IMR-90 (cell line): ENCODE data around the gene MYO1F. TPM values are rescaled to one million over a fixed set of nuclear protein-coding genes. Genes with fewer than 3 reads are reported as not detected.

Source experiments
- ATAC-seq: fragments of 200-7000 bp; cut with Tn5 transposase; 2 replicates; pipeline ENCODE4 v1.9.1; 2020; ENCODE audit warnings: low read depth, mild to moderate bottlenecking, moderate library complexity
- BruUV-seq: library from RNA; stranded (reverse); fragments of 400-500 nt; replicated peaks from 2 replicates; lab custom pipeline; 2021; lab: Mats Ljungman, UMichigan
- CTCF ChIA-PET: fragments of 300-600 bp; formaldehyde crosslinking; extraction: SDS; loops from one replicate; lab custom pipeline; 2021; ENCODE audit warnings: antibody characterized with exemption; lab: Yijun Ruan, JAX
- POLR2A ChIA-PET: fragments of 300-600 bp; sonication (Branson Sonifier 250); formaldehyde crosslinking; loops from one replicate; lab custom pipeline; 2022; ENCODE audit warnings: antibody characterized with exemption; ENCODE audit not compliant: unreplicated experiment; lab: Charles Lee
- DNase-seq: peaks from one replicate; pipeline ENCODE4 v3.0.0; 2013
- H2AFZ ChIP-seq: replicated peaks from 2 replicates; pipeline ENCODE3; 2013; ENCODE audit warnings: low read length, mild to moderate bottlenecking; ENCODE audit not compliant: poor library complexity
- H2AK5ac ChIP-seq: 2 replicates; pipeline ENCODE4 v1.6.1; 2013; ENCODE audit warnings: low read depth, low read length, inconsistent platforms
- H2AK9ac ChIP-seq: replicated peaks from 2 replicates; pipeline ENCODE3; 2013; ENCODE audit warnings: mild to moderate bottlenecking, low read depth, low read length, moderate library complexity; ENCODE audit not compliant: poor library complexity
- H2BK120ac ChIP-seq: 2 replicates; pipeline ENCODE4 v1.6.1; 2013; ENCODE audit warnings: low read depth, low read length, inconsistent platforms
- H2BK15ac ChIP-seq: 3 replicates; pipeline ENCODE4 v1.6.1; 2013; ENCODE audit warnings: low read depth, low read length, inconsistent platforms
- H2BK20ac ChIP-seq: 2 replicates; pipeline ENCODE4 v1.6.1; 2013; ENCODE audit warnings: low read depth, mild to moderate bottlenecking, inconsistent platforms, low read length, moderate library complexity
- H2BK5ac ChIP-seq: 2 replicates; pipeline ENCODE4 v1.6.1; 2013; ENCODE audit warnings: mild to moderate bottlenecking, low read depth, low read length, inconsistent platforms; ENCODE audit not compliant: poor library complexity, severe bottlenecking
- H3K14ac ChIP-seq: replicated peaks from 2 replicates; pipeline ENCODE4 v1.6.1; 2013; ENCODE audit warnings: low read depth, low read length, inconsistent platforms
- H3K18ac ChIP-seq: 2 replicates; pipeline ENCODE4 v1.6.1; 2013; ENCODE audit warnings: low read depth, low read length, control low read depth
- H3K23ac ChIP-seq: 2 replicates; pipeline ENCODE4 v1.6.1; 2013; ENCODE audit warnings: low read depth, low read length, inconsistent platforms
- H3K27ac ChIP-seq: 2 replicates; pipeline ENCODE4 v1.5.1; 2013; ENCODE audit warnings: mild to moderate bottlenecking, control low read depth, low read length; ENCODE audit not compliant: insufficient read depth
- H3K27me3 ChIP-seq: 2 replicates; pipeline ENCODE4 v1.6.1; 2013; ENCODE audit warnings: low read length; ENCODE audit not compliant: control insufficient read depth, insufficient read depth
- H3K36me3 ChIP-seq: 2 replicates; pipeline ENCODE4 v1.6.1; 2013; ENCODE audit warnings: low read length, mixed read lengths; ENCODE audit not compliant: control insufficient read depth, insufficient read depth
- H3K4ac ChIP-seq: 2 replicates; pipeline ENCODE4 v1.6.1; 2013; ENCODE audit warnings: low read depth, low read length, inconsistent platforms
- H3K4me1 ChIP-seq: 2 replicates; pipeline ENCODE4 v1.6.1; 2013; ENCODE audit warnings: low read length, mixed read lengths; ENCODE audit not compliant: control insufficient read depth, insufficient read depth
- H3K4me2 ChIP-seq: 2 replicates; pipeline ENCODE4 v1.6.1; 2013; ENCODE audit warnings: low read depth, mild to moderate bottlenecking, control low read depth, low read length, moderate library complexity
- H3K4me3 ChIP-seq: 2 replicates; pipeline ENCODE4 v1.5.1; 2013; ENCODE audit warnings: low read depth, mild to moderate bottlenecking, control low read depth, low read length, moderate library complexity; ENCODE audit not compliant: insufficient read depth
- H3K56ac ChIP-seq: 2 replicates; pipeline ENCODE4 v1.6.1; 2013; ENCODE audit warnings: low read length, inconsistent platforms; ENCODE audit not compliant: insufficient read depth; ENCODE audit errors: extremely low read depth
- H3K79me1 ChIP-seq, 2 experiments: 2 replicates each; pipeline ENCODE4 v1.6.1; 2013; ENCODE audit warnings: low read length in 2 of 2, inconsistent platforms in 1 of 2, low read depth in 1 of 2
- H3K9ac ChIP-seq: 2 replicates; pipeline ENCODE4 v1.6.1; 2013; ENCODE audit warnings: low read depth, low read length, control low read depth
- H3K9me1 ChIP-seq: 2 replicates; pipeline ENCODE4 v1.6.1; 2013; ENCODE audit warnings: low read length, inconsistent platforms; ENCODE audit not compliant: insufficient read depth
- H3K9me3 ChIP-seq: 2 replicates; pipeline ENCODE4 v1.6.1; 2013; ENCODE audit warnings: low read length; ENCODE audit not compliant: control insufficient read depth, insufficient read depth
- H4K20me1 ChIP-seq: 2 replicates; pipeline ENCODE4 v1.6.1; 2013; ENCODE audit warnings: low read length, inconsistent platforms; ENCODE audit not compliant: insufficient read depth
- H4K5ac ChIP-seq: 2 replicates; pipeline ENCODE4 v1.6.1; 2013; ENCODE audit warnings: mild to moderate bottlenecking, low read depth, low read length, control low read depth
- H4K8ac ChIP-seq, 2 experiments: 2 replicates each; pipeline ENCODE4 v1.6.1; 2013; ENCODE audit warnings: low read depth in 2 of 2, low read length in 2 of 2, control low read depth in 1 of 2, inconsistent platforms in 1 of 2
- H4K91ac ChIP-seq: 2 replicates; pipeline ENCODE4 v1.6.1; 2013; ENCODE audit warnings: low read depth, low read length, inconsistent platforms; ENCODE audit not compliant: insufficient read depth
- BHLHE40 ChIP-seq: fragments of 150-350 bp; IDR thresholded peaks from 2 replicates; pipeline ENCODE4 v1.6.1; 2016; ENCODE audit warnings: mild to moderate bottlenecking, low read depth, low read length
- CEBPB ChIP-seq: IDR thresholded peaks from 2 replicates; pipeline ENCODE4 v1.6.1; 2012; ENCODE audit warnings: low read depth, low read length, improper control_type of control experiment
- CHD1 ChIP-seq: IDR thresholded peaks from 2 replicates; pipeline ENCODE4 v1.6.1; 2012; ENCODE audit warnings: low read depth, low read length, improper control_type of control experiment
- ELK1 ChIP-seq: fragments of 150-350 bp; IDR thresholded peaks from 2 replicates; pipeline ENCODE4 v1.6.1; 2016; ENCODE audit warnings: low read depth, mild to moderate bottlenecking, low read length, moderate library complexity, borderline replicate concordance
- FOS ChIP-seq: fragments of 150-350 bp; IDR thresholded peaks from 2 replicates; pipeline ENCODE4 v1.6.1; 2016; ENCODE audit warnings: low read depth, low read length
- MXI1 ChIP-seq: IDR thresholded peaks from 2 replicates; pipeline ENCODE4 v1.6.1; 2012; ENCODE audit warnings: low read depth, mild to moderate bottlenecking, low read length, moderate library complexity, borderline replicate concordance
- POLR2A ChIP-seq: IDR thresholded peaks from 2 replicates; pipeline ENCODE4 v1.6.1; 2012; ENCODE audit warnings: mild to moderate bottlenecking, low read depth, low read length
- RAD21 ChIP-seq: IDR thresholded peaks from 2 replicates; pipeline ENCODE4 v1.6.1; 2012; ENCODE audit warnings: low read length, improper control_type of control experiment
- WGBS, 2 experiments: methylation state at CpG; one replicate each; pipeline versions ENCODE4 v1.1.5 to v1.1.7; 2013; ENCODE audit warnings: missing lambda C conversion rate in 2 of 2; ENCODE audit not compliant: insufficient read length in 1 of 2; ENCODE audit errors: extremely low coverage in 2 of 2; 5-methylcytosine and 5-hydroxymethylcytosine counted together
- dilution Hi-C: fragments of 300-500 bp; cut with HindIII; formaldehyde crosslinking; loops from one replicate; pipeline ENCODE4 v1.14.3; 2018; ENCODE audit warnings: low sequenced_read_pairs; ENCODE audit not compliant: unreplicated experiment
- in situ Hi-C: fragments of 300-500 bp; cut with MboI; formaldehyde crosslinking; loops from 3 replicates; pipeline ENCODE4 v1.14.3; 2019; ENCODE audit warnings: low sequenced_read_pairs, inconsistent platforms, mixed read lengths
- intact Hi-C: fragments of 100-400 bp; cut with micrococcal nuclease; formaldehyde crosslinking; loops from 2 replicates; pipeline ENCODE4 v1.10.0; 2022
- polyA plus RNA-seq, 3 experiments: library from polyadenylated mRNA; depleted of rRNA; stranded (reverse); fragments of >200 nt; gene quantifications; 2 replicates each; pipeline ENCODE4 v1.2.3, GENCODE V29; 2012; ENCODE audit warnings: low replicate concordance in 1 of 3
- total RNA-seq: library from RNA; depleted of rRNA; stranded (reverse); fragments of >200 nt; gene quantifications from 2 replicates; pipeline ENCODE4 v1.2.3, GENCODE V29; 2012

MYO1F gene
- total and polyA plus RNA-seq, 2 of the 4 experiments (the other 2 are of a cell fraction) = 0.14 to 0.18 TPM

DNA sequence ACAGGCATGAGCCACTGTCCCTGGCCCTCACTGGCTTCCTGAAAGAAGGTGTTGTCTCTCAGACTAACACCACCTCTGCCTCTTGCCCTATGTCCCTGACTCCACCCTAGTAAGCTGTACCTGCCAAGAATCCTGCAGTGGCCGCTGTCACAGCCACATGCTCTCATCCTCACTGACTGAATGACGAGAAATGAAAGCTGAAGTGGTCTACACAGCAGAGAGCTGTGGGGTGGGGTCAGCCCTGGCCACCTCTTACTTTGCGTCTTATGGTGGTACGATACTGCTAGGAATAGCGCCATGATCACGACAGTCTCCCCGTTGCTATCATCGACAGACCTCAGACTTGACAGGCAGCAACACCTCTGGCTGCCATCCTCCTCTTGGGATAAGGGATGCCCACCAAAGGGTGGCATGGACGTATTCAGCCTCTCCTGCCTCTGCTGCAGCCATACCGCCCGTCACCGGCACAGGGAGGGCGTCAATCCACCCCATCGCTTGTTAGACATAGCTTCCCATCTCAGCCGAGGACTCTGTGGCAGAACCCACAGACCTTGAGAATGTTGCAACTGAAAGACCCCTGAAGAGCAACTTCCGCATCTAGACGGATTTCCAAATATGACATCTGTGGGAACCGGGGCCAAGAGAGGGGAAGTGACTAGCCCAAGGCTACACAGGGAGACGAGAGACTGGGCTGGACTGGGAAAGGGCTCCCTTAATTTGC lies 809 bp downstream of the MYO1F start:
- CTCF ChIA-PET = no interaction called here
- no peak overlapping the region for H2AK9ac ChIP-seq

More for the DNA sequence above, 809 bp downstream of the MYO1F start:
- Histone ChIP-seq H2AK5ac (peak overlapping the region; percentile 65), H3K4me2 (no peak overlapping the region), H4K5ac (no peak overlapping the region), H3K14ac (no peak overlapping the region), H4K91ac (no peak overlapping the region), H2AFZ (no peak overlapping the region), H4K8ac (no peak overlapping the region; a peak in 1 of 4 replicates), H3K56ac (no peak overlapping the region), H3K27me3 (no peaks in the 10 kb centered on the region), H3K4ac (no peak overlapping the region), H3K23ac (no peak overlapping the region), H3K4me3 (no peak overlapping the region), H2BK120ac (no peak overlapping the region; the same call in 1 of the 2 replicates), H3K27ac (no peak overlapping the region), H2BK15ac (no peak overlapping the region; the same call in 2 of the 3 replicates), H3K79me1 (no peaks in the 10 kb centered on the region), H3K18ac (no peak overlapping the region), H3K9me3 (no peaks in the 10 kb centered on the region), H3K9me1 (peaks cover 6% of the 10 kb centered on the region; the same call in 1 of the 2 replicates), H3K4me1 (peaks cover 5% of the 10 kb centered on the region; the same call in 1 of the 2 replicates), H3K36me3 (no peaks in the 10 kb centered on the region), H2BK20ac (no peak overlapping the region), H4K20me1 (no peaks in the 10 kb centered on the region), H2BK5ac (no peak overlapping the region), H3K9ac (no peak overlapping the region)
- in situ Hi-C loops (loop anchor here (5.0 kb wide), 1 partner anchor 254 kb away; the partner anchor contains the start of genes NDUFA7 and RPS28), intact Hi-C loops (loop anchor here (5.0 kb wide), 1 partner anchor 164 kb away; the partner anchor contains the start of gene MARCHF2), dilution Hi-C loops (no loop called here)
- ATAC-seq (no peak), DNase-seq (no peak)
- TF ChIP-seq FOS (no peak), CHD1 (no peak), RAD21 (no peak), CEBPB (no peak), ELK1 (no peak), MXI1 (no peak), POLR2A (no peak), BHLHE40 (no peak)
- BruUV-seq = no TSS peak
- POLR2A ChIA-PET = no interaction called here
- 84% methylated on average over 18 of the region's 19 CpGs; no CpG with 5 or more reads in 1 of the 2 experiments for WGBS, 2 experiments
